SK-N-SH (cell line): ENCODE measurements around the gene OSBPL6.

Experiments used
- ELF1 ChIP-seq: IDR thresholded peaks from 2 replicates; pipeline ENCODE4 v1.4.0; 2012
- EZH2phosphoT487 ChIP-seq: fragments of 200-600 bp; sonication (generic); IDR thresholded peaks from 2 replicates; pipeline ENCODE4 v1.6.1; 2017; ENCODE audit warnings: low read depth, mixed run types, mild to moderate bottlenecking, antibody characterized with exemption, moderate library complexity, borderline replicate concordance
- GATA2 ChIP-seq: sonication (generic); formaldehyde crosslinking; IDR thresholded peaks from 2 replicates; pipeline ENCODE4 v1.5.0; 2020; ENCODE audit warnings: mild to moderate bottlenecking, missing genetic modification reagents
- MXI1 ChIP-seq: IDR thresholded peaks from 2 replicates; pipeline ENCODE4 v1.6.1; 2012; ENCODE audit warnings: mild to moderate bottlenecking, low read depth, low read length, improper control_type of control experiment
- NFIC ChIP-seq: IDR thresholded peaks from 2 replicates; pipeline ENCODE4 v1.4.0; 2012; ENCODE audit warnings: borderline replicate concordance
- POLR2AphosphoS5 ChIP-seq: IDR thresholded peaks from 2 replicates; pipeline ENCODE4 v1.6.1; 2012; ENCODE audit warnings: low read depth, low read length
- RFX5 ChIP-seq: IDR thresholded peaks from 2 replicates; pipeline ENCODE4 v1.6.1; 2012; ENCODE audit warnings: mild to moderate bottlenecking, improper control_type of control experiment, low read length
- SMC3 ChIP-seq: IDR thresholded peaks from 2 replicates; pipeline ENCODE4 v1.6.1; 2012; ENCODE audit warnings: low read depth, low read length, improper control_type of control experiment
- YY1 ChIP-seq: IDR thresholded peaks from 2 replicates; pipeline ENCODE4 v1.4.0; 2012; ENCODE audit warnings: low read depth, mild to moderate bottlenecking
- TF ChIP-seq, protein P1 (sequence below): IDR thresholded peaks from 2 replicates; pipeline ENCODE4; 2012
- TF ChIP-seq, protein P2 (sequence below): fragments of 200-600 bp; sonication (generic); IDR thresholded peaks from 2 replicates; pipeline ENCODE4 v1.6.1; 2017; ENCODE audit warnings: antibody characterized with exemption, mild to moderate bottlenecking, moderate library complexity
- TF ChIP-seq, protein P3 (sequence below): IDR thresholded peaks from 2 replicates; pipeline ENCODE4 v1.4.0; 2012; ENCODE audit warnings: low read depth
- TF ChIP-seq, protein P4 (sequence below): IDR thresholded peaks from 2 replicates; pipeline ENCODE4 v1.4.0; 2012; ENCODE audit warnings: low read depth, borderline replicate concordance

DNA sequence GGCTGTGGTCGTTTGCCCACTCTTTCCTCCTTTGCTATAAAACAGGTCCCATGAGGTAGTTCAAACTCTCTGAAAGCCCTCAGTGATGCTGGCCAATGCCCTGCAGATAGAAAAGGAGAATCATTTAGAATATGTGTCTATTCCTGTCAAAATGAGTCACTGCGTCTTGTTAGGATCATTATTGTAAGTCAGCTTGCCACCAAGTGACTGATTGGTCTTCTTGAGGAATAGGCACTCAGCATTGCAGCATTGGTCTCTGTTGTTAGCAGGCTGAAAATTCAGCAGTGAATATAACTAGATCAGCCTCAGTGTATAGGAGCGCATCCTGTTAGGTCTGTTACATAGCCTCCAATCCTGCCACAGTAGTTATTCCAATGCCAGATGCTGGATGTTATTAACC lies 227.8 kb downstream of the OSBPL6 start:
- TF ChIP-seq, protein P1, sequence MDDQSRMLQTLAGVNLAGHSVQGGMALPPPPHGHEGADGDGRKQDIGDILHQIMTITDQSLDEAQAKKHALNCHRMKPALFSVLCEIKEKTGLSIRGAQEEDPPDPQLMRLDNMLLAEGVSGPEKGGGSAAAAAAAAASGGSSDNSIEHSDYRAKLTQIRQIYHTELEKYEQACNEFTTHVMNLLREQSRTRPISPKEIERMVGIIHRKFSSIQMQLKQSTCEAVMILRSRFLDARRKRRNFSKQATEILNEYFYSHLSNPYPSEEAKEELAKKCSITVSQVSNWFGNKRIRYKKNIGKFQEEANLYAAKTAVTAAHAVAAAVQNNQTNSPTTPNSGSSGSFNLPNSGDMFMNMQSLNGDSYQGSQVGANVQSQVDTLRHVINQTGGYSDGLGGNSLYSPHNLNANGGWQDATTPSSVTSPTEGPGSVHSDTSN: no peak
- TF ChIP-seq, protein P2, sequence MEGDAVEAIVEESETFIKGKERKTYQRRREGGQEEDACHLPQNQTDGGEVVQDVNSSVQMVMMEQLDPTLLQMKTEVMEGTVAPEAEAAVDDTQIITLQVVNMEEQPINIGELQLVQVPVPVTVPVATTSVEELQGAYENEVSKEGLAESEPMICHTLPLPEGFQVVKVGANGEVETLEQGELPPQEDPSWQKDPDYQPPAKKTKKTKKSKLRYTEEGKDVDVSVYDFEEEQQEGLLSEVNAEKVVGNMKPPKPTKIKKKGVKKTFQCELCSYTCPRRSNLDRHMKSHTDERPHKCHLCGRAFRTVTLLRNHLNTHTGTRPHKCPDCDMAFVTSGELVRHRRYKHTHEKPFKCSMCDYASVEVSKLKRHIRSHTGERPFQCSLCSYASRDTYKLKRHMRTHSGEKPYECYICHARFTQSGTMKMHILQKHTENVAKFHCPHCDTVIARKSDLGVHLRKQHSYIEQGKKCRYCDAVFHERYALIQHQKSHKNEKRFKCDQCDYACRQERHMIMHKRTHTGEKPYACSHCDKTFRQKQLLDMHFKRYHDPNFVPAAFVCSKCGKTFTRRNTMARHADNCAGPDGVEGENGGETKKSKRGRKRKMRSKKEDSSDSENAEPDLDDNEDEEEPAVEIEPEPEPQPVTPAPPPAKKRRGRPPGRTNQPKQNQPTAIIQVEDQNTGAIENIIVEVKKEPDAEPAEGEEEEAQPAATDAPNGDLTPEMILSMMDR: no peak
- TF ChIP-seq, protein P3, sequence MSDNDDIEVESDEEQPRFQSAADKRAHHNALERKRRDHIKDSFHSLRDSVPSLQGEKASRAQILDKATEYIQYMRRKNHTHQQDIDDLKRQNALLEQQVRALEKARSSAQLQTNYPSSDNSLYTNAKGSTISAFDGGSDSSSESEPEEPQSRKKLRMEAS: no peak
- TF ChIP-seq YY1: no peak
- no peak for TF ChIP-seq SMC3
- no peak for TF ChIP-seq GATA2 (CRISPR knock-in tag)
- no peak for TF ChIP-seq MXI1
- no peak for TF ChIP-seq ELF1
- TF ChIP-seq, protein P4, sequence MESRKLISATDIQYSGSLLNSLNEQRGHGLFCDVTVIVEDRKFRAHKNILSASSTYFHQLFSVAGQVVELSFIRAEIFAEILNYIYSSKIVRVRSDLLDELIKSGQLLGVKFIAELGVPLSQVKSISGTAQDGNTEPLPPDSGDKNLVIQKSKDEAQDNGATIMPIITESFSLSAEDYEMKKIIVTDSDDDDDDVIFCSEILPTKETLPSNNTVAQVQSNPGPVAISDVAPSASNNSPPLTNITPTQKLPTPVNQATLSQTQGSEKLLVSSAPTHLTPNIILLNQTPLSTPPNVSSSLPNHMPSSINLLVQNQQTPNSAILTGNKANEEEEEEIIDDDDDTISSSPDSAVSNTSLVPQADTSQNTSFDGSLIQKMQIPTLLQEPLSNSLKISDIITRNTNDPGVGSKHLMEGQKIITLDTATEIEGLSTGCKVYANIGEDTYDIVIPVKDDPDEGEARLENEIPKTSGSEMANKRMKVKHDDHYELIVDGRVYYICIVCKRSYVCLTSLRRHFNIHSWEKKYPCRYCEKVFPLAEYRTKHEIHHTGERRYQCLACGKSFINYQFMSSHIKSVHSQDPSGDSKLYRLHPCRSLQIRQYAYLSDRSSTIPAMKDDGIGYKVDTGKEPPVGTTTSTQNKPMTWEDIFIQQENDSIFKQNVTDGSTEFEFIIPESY: no peak
- TF ChIP-seq POLR2AphosphoS5: no peak
- no peak for TF ChIP-seq EZH2phosphoT487
- TF ChIP-seq NFIC: no peak
- TF ChIP-seq RFX5: no peak
